ENCODE data around the gene C1orf198.
A peak's percentile ranks its signal among the peaks of the same experiment; 100 is the strongest.

The C1orf198 gene

GRCh38 chr1:230867903-230868735 is at the start of gene C1orf198:
Gene C1orf198 (minus strand): TSS chr1:230868521. CDS start chr1:230868512, 9 bp downstream.
- peaks cover 48% of the 10 kb centered on the region for H3K27me3 ChIP-seq (ENCODE audit: control insufficient read depth, low read length)
- TF ChIP-seq CTCF (IDR thresholded peaks at IDR 0.05; ENCODE audit: low read depth, low read length, poor library complexity, severe bottlenecking) (no peak), EZH2phosphoT487 (IDR thresholded peaks at IDR 0.05; ENCODE audit: borderline replicate concordance, low read length) (no peak)
- H3K4me2 ChIP-seq (ENCODE audit: low read length): peak within 1 kb of the TSS; percentile 86
- H3K9me3 ChIP-seq (ENCODE audit: control insufficient read depth, insufficient read depth, low read length): no peaks in the 10 kb centered on the region
- H4K20me1 ChIP-seq (ENCODE audit: control insufficient read depth, insufficient read depth, low read depth, low read length): no peaks in the 10 kb centered on the region
- no peaks in the 10 kb centered on the region for H3F3A ChIP-seq (ENCODE audit: control insufficient read depth, insufficient read depth)
- no peaks in the 10 kb centered on the region for H3K36me3 ChIP-seq (ENCODE audit: control insufficient read depth, low read length)
- no peak within 1 kb of the TSS for H3K27ac ChIP-seq (ENCODE audit: low read depth, low read length)
- H3K9me2 ChIP-seq (replicated peaks; ENCODE audit: control insufficient read depth, low read length): no peaks in the 10 kb centered on the region
- peaks cover 16% of the 10 kb centered on the region for H3K4me1 ChIP-seq (ENCODE audit: control insufficient read depth, low read length)
- peak within 1 kb of the TSS; percentile 85 for H3K4me3 ChIP-seq (ENCODE audit: low read length)
- H3K79me2 ChIP-seq (ENCODE audit: control insufficient read depth, low read length): no peaks in the 10 kb centered on the region

GRCh38 chr1:230917284-230918135 is 49.2 kb upstream of the C1orf198 start:
- H4K20me1 ChIP-seq (ENCODE audit: control insufficient read depth, insufficient read depth, low read depth, low read length): no peaks in the 10 kb centered on the region
- no peak overlapping the region for H3K4me3 ChIP-seq (ENCODE audit: low read length)
- H3K4me1 ChIP-seq (ENCODE audit: control insufficient read depth, low read length): no peaks in the 10 kb centered on the region
- H3K9me2 ChIP-seq (replicated peaks; ENCODE audit: control insufficient read depth, low read length): no peaks in the 10 kb centered on the region
- H3K4me2 ChIP-seq (ENCODE audit: low read length): no peak overlapping the region
- peaks cover 68% of the 10 kb centered on the region for H3K36me3 ChIP-seq (ENCODE audit: control insufficient read depth, low read length)
- H3K27ac ChIP-seq (ENCODE audit: low read depth, low read length): no peak overlapping the region
- no peaks in the 10 kb centered on the region for H3K27me3 ChIP-seq (ENCODE audit: control insufficient read depth, low read length)
- TF ChIP-seq EZH2phosphoT487 (IDR thresholded peaks at IDR 0.05; ENCODE audit: borderline replicate concordance, low read length) (no peak), CTCF (IDR thresholded peaks at IDR 0.05; ENCODE audit: low read depth, low read length, poor library complexity, severe bottlenecking) (peak; percentile 90)
- H3F3A ChIP-seq (ENCODE audit: control insufficient read depth, insufficient read depth): no peaks in the 10 kb centered on the region
- H3K79me2 ChIP-seq (ENCODE audit: control insufficient read depth, low read length): no peaks in the 10 kb centered on the region
- H3K9me3 ChIP-seq (ENCODE audit: control insufficient read depth, insufficient read depth, low read length): no peaks in the 10 kb centered on the region

GRCh38 chr1:230916587-230917283 is 48.4 kb upstream of the C1orf198 start:
- Histone ChIP-seq H3K4me3 (ENCODE audit: low read length) (no peak overlapping the region), H3F3A (ENCODE audit: control insufficient read depth, insufficient read depth) (no peaks in the 10 kb centered on the region), H3K36me3 (ENCODE audit: control insufficient read depth, low read length) (peaks cover 74% of the 10 kb centered on the region), H4K20me1 (ENCODE audit: control insufficient read depth, insufficient read depth, low read depth, low read length) (no peaks in the 10 kb centered on the region), H3K9me3 (ENCODE audit: control insufficient read depth, insufficient read depth, low read length) (no peaks in the 10 kb centered on the region), H3K4me2 (ENCODE audit: low read length) (no peak overlapping the region), H3K9me2 (replicated peaks; ENCODE audit: control insufficient read depth, low read length) (no peaks in the 10 kb centered on the region), H3K79me2 (ENCODE audit: control insufficient read depth, low read length) (no peaks in the 10 kb centered on the region), H3K4me1 (ENCODE audit: control insufficient read depth, low read length) (no peaks in the 10 kb centered on the region), H3K27me3 (ENCODE audit: control insufficient read depth, low read length) (no peaks in the 10 kb centered on the region), H3K27ac (ENCODE audit: low read depth, low read length) (no peak overlapping the region)
- TF ChIP-seq CTCF (IDR thresholded peaks at IDR 0.05; ENCODE audit: low read depth, low read length, poor library complexity, severe bottlenecking): no peak
- no peak for TF ChIP-seq EZH2phosphoT487 (IDR thresholded peaks at IDR 0.05; ENCODE audit: borderline replicate concordance, low read length)
